Prostate gland (tissue), 2 donors: Measurements from ENCODE around the gene NINL.

Experiments used
- POLR2A ChIP-seq: fragments of 450-650 bp; IDR thresholded peaks from one replicate; pipeline ENCODE4 v1.6.1; 2016; ENCODE audit warnings: antibody characterized with exemption, mild to moderate bottlenecking
- TF ChIP-seq, protein P1 (sequence below), 4 experiments: fragments of 200-600 bp in 2 of 4; fragments of 450-650 bp in 2 of 4; sonication (generic) in 2 of 4; IDR thresholded peaks; 1 replicate in 3 of 4; 2 replicates in 1 of 4; pipeline ENCODE4 v1.5.1; 2016 to 2019; ENCODE audit warnings: antibody characterized with exemption in 4 of 4, mild to moderate bottlenecking in 2 of 4, moderate library complexity in 2 of 4

DNA sequence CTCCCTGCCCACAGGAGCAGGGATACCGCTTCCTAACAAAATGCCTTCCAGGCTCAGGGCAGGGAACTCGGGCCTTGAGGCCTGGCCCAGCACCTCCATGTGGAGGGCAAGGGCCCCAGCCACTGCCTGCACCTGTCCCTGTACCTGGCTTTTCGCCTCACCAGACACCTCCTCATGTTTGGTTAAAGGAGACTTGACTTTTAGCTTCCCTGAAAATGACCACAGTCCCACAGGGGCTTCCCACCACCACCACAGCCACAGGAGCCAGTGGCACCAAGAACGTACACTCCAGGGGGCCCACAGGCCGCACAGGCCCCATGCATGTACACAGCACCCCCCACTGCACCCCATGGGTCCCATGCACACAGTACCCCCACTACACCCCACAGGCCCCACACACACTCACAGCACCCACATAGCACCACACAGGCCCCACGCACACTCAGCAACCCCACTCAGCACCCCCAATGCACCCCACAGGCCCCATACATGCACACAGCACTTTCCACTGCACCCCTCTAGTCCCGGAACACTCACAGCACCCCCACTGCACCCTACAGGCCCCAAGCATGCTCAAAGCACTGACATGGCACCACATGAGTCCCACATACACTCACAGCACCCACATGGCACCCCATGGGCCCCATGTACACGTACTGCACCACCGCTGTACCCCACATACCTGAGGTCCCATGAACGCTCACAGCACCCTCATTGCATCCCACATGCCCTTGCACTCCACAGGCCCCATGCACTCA, 91.4 kb downstream of the NINL start:
- TF ChIP-seq, protein P1, sequence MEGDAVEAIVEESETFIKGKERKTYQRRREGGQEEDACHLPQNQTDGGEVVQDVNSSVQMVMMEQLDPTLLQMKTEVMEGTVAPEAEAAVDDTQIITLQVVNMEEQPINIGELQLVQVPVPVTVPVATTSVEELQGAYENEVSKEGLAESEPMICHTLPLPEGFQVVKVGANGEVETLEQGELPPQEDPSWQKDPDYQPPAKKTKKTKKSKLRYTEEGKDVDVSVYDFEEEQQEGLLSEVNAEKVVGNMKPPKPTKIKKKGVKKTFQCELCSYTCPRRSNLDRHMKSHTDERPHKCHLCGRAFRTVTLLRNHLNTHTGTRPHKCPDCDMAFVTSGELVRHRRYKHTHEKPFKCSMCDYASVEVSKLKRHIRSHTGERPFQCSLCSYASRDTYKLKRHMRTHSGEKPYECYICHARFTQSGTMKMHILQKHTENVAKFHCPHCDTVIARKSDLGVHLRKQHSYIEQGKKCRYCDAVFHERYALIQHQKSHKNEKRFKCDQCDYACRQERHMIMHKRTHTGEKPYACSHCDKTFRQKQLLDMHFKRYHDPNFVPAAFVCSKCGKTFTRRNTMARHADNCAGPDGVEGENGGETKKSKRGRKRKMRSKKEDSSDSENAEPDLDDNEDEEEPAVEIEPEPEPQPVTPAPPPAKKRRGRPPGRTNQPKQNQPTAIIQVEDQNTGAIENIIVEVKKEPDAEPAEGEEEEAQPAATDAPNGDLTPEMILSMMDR (IDR thresholded peaks at IDR 0.05) = no peak
- no peak for TF ChIP-seq POLR2A
